Measurements from ENCODE around the gene FNIP1. TPM values are rescaled to one million over a fixed set of nuclear protein-coding genes. Genes with fewer than 3 reads are reported as not detected.

FNIP1 gene
- total and polyA plus RNA-seq, 2 experiments from 2014 or later: 8.2 to 27.9 TPM

GRCh38 chr5:131746423-131746822, 50.4 kb downstream of the FNIP1 start:
- Mint-ChIP-seq H3K4me3 (no peak overlapping the region), H3K27me3 (ENCODE audit: insufficient read depth, low read depth, poor library complexity) (no peaks in the 10 kb centered on the region), H3K27ac (no peak overlapping the region), H3K4me1 (peaks cover 6% of the 10 kb centered on the region; the same call in 2 of the 3 replicates), H3K9me3 (no peaks in the 10 kb centered on the region), H3K36me3 (ENCODE audit: low read depth) (no peaks in the 10 kb centered on the region; the same call in 2 of the 3 replicates)
- Histone ChIP-seq H3K9me2 (ENCODE audit: insufficient read depth) (no peaks in the 10 kb centered on the region), H2AFZ (no peak overlapping the region), H3K27me3 (ENCODE audit: insufficient read depth) (no peaks in the 10 kb centered on the region), H3K79me2 (replicated peaks; ENCODE audit: insufficient read depth) (peaks cover 31% of the 10 kb centered on the region), H3K4me3 (no peak overlapping the region), H3K27ac (ENCODE audit: low read depth) (no peak overlapping the region), H3K4me1 (ENCODE audit: insufficient read depth) (peaks cover 6% of the 10 kb centered on the region; the same call in 1 of the 2 replicates), H3F3A (replicated peaks; ENCODE audit: low read depth) (no peaks in the 10 kb centered on the region), H4K20me1 (replicated peaks; ENCODE audit: insufficient read depth) (no peaks in the 10 kb centered on the region; the same call in 1 of the 2 replicates), H3K36me3 (ENCODE audit: insufficient read depth) (peaks cover 6% of the 10 kb centered on the region; the same call in 1 of the 2 replicates), H3K4me2 (no peak overlapping the region)
- ATAC-seq: no peak
- DNase-seq (ENCODE audit: low spot score): no peak
- TF ChIP-seq CREB1 (CRISPR knock-in tag; IDR thresholded peaks at IDR 0.05; ENCODE audit: low read depth): no peak
- TF ChIP-seq ZNF462 (CRISPR knock-in tag; IDR thresholded peaks at IDR 0.05): no peak
- TF ChIP-seq ZNF331 (CRISPR knock-in tag; IDR thresholded peaks at IDR 0.05; ENCODE audit: low read depth): no peak
- TF ChIP-seq ZNF114 (CRISPR knock-in tag; IDR thresholded peaks at IDR 0.05): no peak
- no peak for TF ChIP-seq ETS1 (IDR thresholded peaks at IDR 0.05)
- TF ChIP-seq STAT1 (IDR thresholded peaks at IDR 0.05; ENCODE audit: unreplicated experiment): no peak
- TF ChIP-seq EZH2 (IDR thresholded peaks at IDR 0.05; ENCODE audit: low read depth, unreplicated experiment): no peak
- TF ChIP-seq POLR2AphosphoS5 (IDR thresholded peaks at IDR 0.05; ENCODE audit: low read depth): no peak
- TF ChIP-seq REST (IDR thresholded peaks at IDR 0.05; ENCODE audit: unreplicated experiment): no peak

All from GM23338 (cell line).